WTC11 (cell line): ENCODE data around the gene GRB10. TPM values are rescaled to one million over a fixed set of nuclear protein-coding genes. Genes with fewer than 3 reads are reported as not detected.

ENCODE experiments used
- ATAC-seq: fragments of 200-7000 bp; cut with Tn5 transposase; 2 replicates; pipeline ENCODE4 v1.10.0; 2021; ENCODE audit warnings: mild to moderate bottlenecking, moderate library complexity
- CTCF ChIA-PET: fragments of 300-600 bp; sonication (Branson Sonifier 250); formaldehyde crosslinking; loops from one replicate; lab custom pipeline; 2021; ENCODE audit warnings: antibody characterized with exemption; lab: Charles Lee
- POLR2A ChIA-PET: fragments of 350-600 bp; sonication (Branson Sonifier 250); formaldehyde crosslinking; loops from one replicate; lab custom pipeline; 2021; ENCODE audit warnings: antibody characterized with exemption; lab: Charles Lee
- DNase-seq: peaks from one replicate; pipeline ENCODE4 v3.0.0; 2021; ENCODE audit warnings: low spot score
- H3K27ac Mint-ChIP-seq: 2 replicates; pipeline ENCODE4 v1.8.0; 2021; ENCODE audit warnings: mixed read lengths
- H3K27me3 Mint-ChIP-seq: 2 replicates; pipeline ENCODE4 v1.8.0; 2021; ENCODE audit warnings: low read depth, mild to moderate bottlenecking, moderate library complexity, mixed read lengths
- H3K36me3 Mint-ChIP-seq: 2 replicates; pipeline ENCODE4 v1.8.0; 2021; ENCODE audit warnings: mixed read lengths
- H3K4me1 Mint-ChIP-seq: 2 replicates; pipeline ENCODE4 v1.8.0; 2022; ENCODE audit warnings: mixed read lengths
- H3K4me3 Mint-ChIP-seq: 2 replicates; pipeline ENCODE4 v1.8.0; 2021; ENCODE audit warnings: mild to moderate bottlenecking, moderate library complexity, mixed read lengths
- H3K9me3 Mint-ChIP-seq: 2 replicates; pipeline ENCODE4 v1.8.0; 2021; ENCODE audit warnings: mixed read lengths
- ARID4B ChIP-seq: sonication (generic); formaldehyde crosslinking; IDR thresholded peaks from 2 replicates; pipeline ENCODE4 v1.8.0; 2023; ENCODE audit warnings: missing genetic modification reagents, mild to moderate bottlenecking, borderline replicate concordance
- CBFB ChIP-seq: sonication (generic); formaldehyde crosslinking; IDR thresholded peaks from 2 replicates; pipeline ENCODE4 v1.8.1; 2022; ENCODE audit warnings: mild to moderate bottlenecking, low read depth, missing genetic modification reagents
- CREM ChIP-seq: sonication (generic); formaldehyde crosslinking; IDR thresholded peaks from 2 replicates; pipeline ENCODE4 v1.8.1; 2022; ENCODE audit warnings: mild to moderate bottlenecking, missing genetic modification reagents, moderate library complexity
- EMX1 ChIP-seq: fragments of 250-450 bp; sonication (Bioruptor Pico); IDR thresholded peaks from 2 replicates; pipeline ENCODE4 v1.8.0; 2021; ENCODE audit warnings: mild to moderate bottlenecking
- ESRRA ChIP-seq: sonication (generic); formaldehyde crosslinking; IDR thresholded peaks from 2 replicates; pipeline ENCODE4 v1.8.1; 2022; ENCODE audit warnings: mild to moderate bottlenecking, missing genetic modification reagents, borderline replicate concordance
- FOXJ3 ChIP-seq: sonication (generic); formaldehyde crosslinking; IDR thresholded peaks from 2 replicates; pipeline ENCODE4 v1.9.0; 2021; ENCODE audit warnings: missing genetic modification reagents, mild to moderate bottlenecking, borderline replicate concordance
- GTF2I ChIP-seq: fragments of 250-450 bp; sonication (Bioruptor Pico); conservative IDR thresholded peaks from 2 replicates; pipeline ENCODE4 v1.4.0; 2021; ENCODE audit warnings: mild to moderate bottlenecking
- JAZF1 ChIP-seq: fragments of 250-450 bp; sonication (Bioruptor Pico); IDR thresholded peaks from 2 replicates; pipeline ENCODE4 v1.9.0; 2021; ENCODE audit warnings: moderate library complexity, mild to moderate bottlenecking, inconsistent platforms
- MAX ChIP-seq: sonication (generic); formaldehyde crosslinking; IDR thresholded peaks from 2 replicates; pipeline ENCODE4 v1.8.0; 2022; ENCODE audit warnings: mild to moderate bottlenecking, missing genetic modification reagents
- MLX ChIP-seq: sonication (generic); formaldehyde crosslinking; IDR thresholded peaks from 2 replicates; pipeline ENCODE4 v1.8.1; 2023; ENCODE audit warnings: mild to moderate bottlenecking, missing genetic modification reagents, moderate library complexity
- OVOL2 ChIP-seq: fragments of 250-450 bp; sonication (Bioruptor Pico); IDR thresholded peaks from 2 replicates; pipeline ENCODE4 v1.9.0; 2021; ENCODE audit warnings: mild to moderate bottlenecking, borderline replicate concordance
- RORB ChIP-seq: fragments of 250-450 bp; sonication (Bioruptor Pico); IDR thresholded peaks from 2 replicates; pipeline ENCODE4 v1.9.0; 2021; ENCODE audit warnings: mild to moderate bottlenecking
- SMAD4 ChIP-seq: sonication (generic); formaldehyde crosslinking; IDR thresholded peaks from 2 replicates; pipeline ENCODE4 v1.8.0; 2022; ENCODE audit warnings: mild to moderate bottlenecking, missing genetic modification reagents
- SP1 ChIP-seq: sonication (generic); formaldehyde crosslinking; conservative IDR thresholded peaks from 2 replicates; pipeline ENCODE4 v1.8.1; 2022; ENCODE audit warnings: missing genetic modification reagents
- STAT6 ChIP-seq: sonication (generic); formaldehyde crosslinking; conservative IDR thresholded peaks from 2 replicates; pipeline ENCODE4 v1.8.1; 2023; ENCODE audit warnings: mild to moderate bottlenecking, low read depth, missing genetic modification reagents, moderate library complexity
- TP53 ChIP-seq: sonication (generic); formaldehyde crosslinking; IDR thresholded peaks from 2 replicates; pipeline ENCODE4 v1.8.1; 2023; ENCODE audit warnings: mild to moderate bottlenecking, missing genetic modification reagents
- USF1 ChIP-seq: sonication (generic); formaldehyde crosslinking; IDR thresholded peaks from 2 replicates; pipeline ENCODE4 v1.8.0; 2022; ENCODE audit warnings: mild to moderate bottlenecking, missing genetic modification reagents
- ZBTB43 ChIP-seq: sonication (generic); formaldehyde crosslinking; IDR thresholded peaks from 2 replicates; pipeline ENCODE4 v1.8.1; 2023; ENCODE audit warnings: mild to moderate bottlenecking, missing genetic modification reagents
- ZNF423 ChIP-seq: fragments of 250-450 bp; sonication (Bioruptor Pico); IDR thresholded peaks from 2 replicates; pipeline ENCODE4 v2.1.2; 2022; ENCODE audit warnings: mild to moderate bottlenecking, moderate library complexity
- ZNF671 ChIP-seq: fragments of 250-450 bp; sonication (Bioruptor Pico); IDR thresholded peaks from 2 replicates; pipeline ENCODE4 v1.8.0; 2021; ENCODE audit warnings: mild to moderate bottlenecking
- ZSCAN18 ChIP-seq: fragments of 250-450 bp; sonication (Bioruptor Pico); IDR thresholded peaks from 2 replicates; pipeline ENCODE4 v2.1.2; 2022; ENCODE audit warnings: mild to moderate bottlenecking, moderate library complexity
- total RNA-seq: library from RNA; stranded (reverse); gene quantifications from 3 replicates; pipeline ENCODE4 v1.2.3, GENCODE V29; 2021

GRB10 gene
- total RNA-seq, 1 experiment from 2014 or later: 103 TPM

- TF ChIP-seq MLX (CRISPR knock-in tag) (no peak), SP1 (CRISPR knock-in tag) (no peak), ZNF423 (CRISPR knock-in tag) (no peak), JAZF1 (CRISPR knock-in tag) (no peak), MAX (CRISPR knock-in tag) (no peak), SMAD4 (CRISPR knock-in tag) (no peak), ESRRA (CRISPR knock-in tag) (no peak), STAT6 (CRISPR knock-in tag) (no peak), CBFB (CRISPR knock-in tag) (no peak), ZSCAN18 (CRISPR knock-in tag) (no peak), OVOL2 (no peak), EMX1 (CRISPR knock-in tag) (no peak), FOXJ3 (CRISPR knock-in tag) (no peak), GTF2I (CRISPR knock-in tag) (no peak), CREM (CRISPR knock-in tag) (no peak), RORB (no peak), ZBTB43 (CRISPR knock-in tag) (no peak)
- Mint-ChIP-seq H3K36me3 (peaks cover 16% of the 10 kb centered on the region), H3K9me3 (peaks cover 23% of the 10 kb centered on the region), H3K4me3 (peak overlapping the region; percentile 69), H3K27me3 (peaks cover 43% of the 10 kb centered on the region), H3K27ac (no peak overlapping the region), H3K4me1 (peaks cover 49% of the 10 kb centered on the region)
- ChIA-PET CTCF (no interaction called here), POLR2A (no interaction called here)
- ATAC-seq: peak; percentile 61
- peak; percentile 65 for DNase-seq
Measured at GRCh38 chr7:50793120-50793946, 10.6 kb upstream of the GRB10 start.

GRCh38 chr7:50792342-50793119 is 9.8 kb upstream of the GRB10 start:
- ChIA-PET POLR2A (interaction anchor here (0.6 kb wide), 1 partner anchor 8 kb away, joined by 3 read pairs; no protein-coding TSS in a partner anchor), CTCF (no interaction called here)
- Mint-ChIP-seq H3K27me3 (peaks cover 40% of the 10 kb centered on the region), H3K36me3 (peaks cover 21% of the 10 kb centered on the region), H3K4me3 (peak overlapping the region; percentile 91), H3K27ac (peak overlapping the region; percentile 85), H3K4me1 (peaks cover 49% of the 10 kb centered on the region), H3K9me3 (peaks cover 17% of the 10 kb centered on the region)
- peak; percentile 38 for DNase-seq
- ATAC-seq: peak; percentile 6
- TF ChIP-seq ZNF671 (CRISPR knock-in tag) (no peak), TP53 (CRISPR knock-in tag) (no peak), ARID4B (no peak), MAX (CRISPR knock-in tag) (peak; percentile 39; the same call in 1 of the 2 replicates), USF1 (CRISPR knock-in tag) (no peak)
